SK-N-SH (cell line): Measurements from ENCODE around the gene CMA1. TPM values are rescaled to one million over a fixed set of nuclear protein-coding genes. Genes with fewer than 3 reads are reported as not detected.

ENCODE experiments used
- CTCF ChIA-PET: fragments of 300-600, 350-600 bp; formaldehyde crosslinking; extraction: SDS; loops from one replicate; lab custom pipeline; 2021; lab: Yijun Ruan, JAX
- POLR2A ChIA-PET: fragments of 350-600 bp; sonication (Branson Sonifier 250); formaldehyde crosslinking; extraction: SDS; loops from one replicate; lab custom pipeline; 2020; ENCODE audit warnings: antibody characterized with exemption, inconsistent platforms; lab: Yijun Ruan, JAX
- DNase-seq: peaks from one replicate; pipeline ENCODE4 v3.0.0; 2012
- H2AFZ ChIP-seq: fragments of 200-600 bp; sonication (generic); 2 replicates; pipeline ENCODE4 v1.8.1; 2016; ENCODE audit warnings: antibody characterized with exemption, mild to moderate bottlenecking, low read depth
- H3F3A ChIP-seq: fragments of 200-600 bp; sonication (generic); replicated peaks from 2 replicates; pipeline ENCODE3; 2016; ENCODE audit warnings: antibody characterized with exemption, mild to moderate bottlenecking; ENCODE audit not compliant: insufficient read depth
- H3K27ac ChIP-seq, 2 experiments: fragments of 200-500 bp in 1 of 2; fragments of 200-600 bp in 1 of 2; sonication (Bioruptor generic) in 1 of 2; sonication (generic), shearing (Covaris generic) in 1 of 2; 2 replicates each; pipeline versions ENCODE4 v1.5.1 to v1.6.1; 2014 to 2016; ENCODE audit warnings: low read depth in 2 of 2, inconsistent platforms in 1 of 2, low read length in 1 of 2, mild to moderate bottlenecking in 1 of 2, mixed read lengths in 1 of 2
- H3K27me3 ChIP-seq: fragments of 200-600 bp; sonication (generic), shearing (Covaris generic); 2 replicates; pipeline ENCODE4 v1.6.1; 2016; ENCODE audit warnings: mixed run types; ENCODE audit not compliant: insufficient read depth
- H3K36me3 ChIP-seq, 2 experiments: fragments of 200-500 bp in 1 of 2; fragments of 200-600 bp in 1 of 2; sonication (Bioruptor generic) in 1 of 2; sonication (generic) in 1 of 2; replicated peaks in 1 of 2; 2 replicates each; pipeline versions ENCODE3 to v1.5.1; 2014 to 2016; ENCODE audit warnings: low read length in 1 of 2, mild to moderate bottlenecking in 1 of 2; ENCODE audit not compliant: insufficient read depth in 2 of 2, control insufficient read depth in 1 of 2
- H3K4me1 ChIP-seq, 2 experiments: fragments of 200-500 bp in 1 of 2; fragments of 200-600 bp in 1 of 2; sonication (Bioruptor generic) in 1 of 2; sonication (generic), shearing (Covaris generic) in 1 of 2; 2 replicates each; pipeline versions ENCODE4 v1.5.1 to v1.6.1; 2014 to 2016; ENCODE audit warnings: low read depth in 1 of 2, low read length in 1 of 2, mixed run types in 1 of 2; ENCODE audit not compliant: insufficient read depth in 2 of 2, control insufficient read depth in 1 of 2
- H3K4me2 ChIP-seq: fragments of 200-600 bp; sonication (generic), shearing (Covaris generic); 2 replicates; pipeline ENCODE4 v1.6.1; 2017; ENCODE audit warnings: mixed run types
- H3K4me3 ChIP-seq, 2 experiments: fragments of 200-500 bp in 1 of 2; fragments of 200-600 bp in 1 of 2; sonication (Bioruptor generic) in 1 of 2; sonication (generic), shearing (Covaris generic) in 1 of 2; 2 replicates each; pipeline versions ENCODE4 v1.5.1 to v1.8.1; 2014 to 2016; ENCODE audit warnings: low read depth in 2 of 2, inconsistent platforms in 1 of 2, low read length in 1 of 2, mild to moderate bottlenecking in 1 of 2, mixed read lengths in 1 of 2, moderate library complexity in 1 of 2
- H3K79me2 ChIP-seq: fragments of 200-600 bp; sonication (generic); 2 replicates; pipeline ENCODE4 v1.8.1; 2017; ENCODE audit warnings: mild to moderate bottlenecking; ENCODE audit not compliant: insufficient read depth
- H3K9ac ChIP-seq: fragments of 200-600 bp; sonication (generic); 2 replicates; pipeline ENCODE4 v1.6.1; 2017; ENCODE audit warnings: mixed run types
- H3K9me2 ChIP-seq: fragments of 200-600 bp; sonication (generic); 2 replicates; pipeline ENCODE4 v1.6.1; 2017; ENCODE audit warnings: mixed run types
- H3K9me3 ChIP-seq: fragments of 200-600 bp; sonication (generic); 2 replicates; pipeline ENCODE4 v1.6.1; 2017; ENCODE audit warnings: mixed run types, mild to moderate bottlenecking, moderate library complexity
- H4K20me1 ChIP-seq: fragments of 200-600 bp; sonication (generic); 2 replicates; pipeline ENCODE4 v1.6.1; 2017; ENCODE audit warnings: mild to moderate bottlenecking, mixed run types; ENCODE audit not compliant: insufficient read depth
- ELF1 ChIP-seq: IDR thresholded peaks from 2 replicates; pipeline ENCODE4 v1.4.0; 2012
- EP300 ChIP-seq, 2 experiments: IDR thresholded peaks; 2 replicates each; pipeline versions ENCODE4 v1.4.0 to v1.6.1; 2012; ENCODE audit warnings: borderline replicate concordance in 1 of 2, low read depth in 1 of 2, low read length in 1 of 2
- EZH2phosphoT487 ChIP-seq: fragments of 200-600 bp; sonication (generic); IDR thresholded peaks from 2 replicates; pipeline ENCODE4 v1.6.1; 2017; ENCODE audit warnings: low read depth, mixed run types, mild to moderate bottlenecking, antibody characterized with exemption, moderate library complexity, borderline replicate concordance
- FOSL2 ChIP-seq: IDR thresholded peaks from 2 replicates; pipeline ENCODE4 v1.4.0; 2012; ENCODE audit warnings: low read depth, mild to moderate bottlenecking, moderate library complexity, borderline replicate concordance
- FOXJ3 ChIP-seq: sonication (generic); formaldehyde crosslinking; IDR thresholded peaks from 2 replicates; pipeline ENCODE4 v1.5.1; 2020; ENCODE audit warnings: mild to moderate bottlenecking, missing genetic modification reagents
- FOXM1 ChIP-seq: IDR thresholded peaks from 2 replicates; pipeline ENCODE4 v1.4.0; 2012; ENCODE audit warnings: low read depth, mild to moderate bottlenecking
- GABPA ChIP-seq: IDR thresholded peaks from 2 replicates; pipeline ENCODE4 v1.4.0; 2012; ENCODE audit warnings: low read depth, mild to moderate bottlenecking
- GATA2 ChIP-seq: sonication (generic); formaldehyde crosslinking; IDR thresholded peaks from 2 replicates; pipeline ENCODE4 v1.5.0; 2020; ENCODE audit warnings: mild to moderate bottlenecking, missing genetic modification reagents
- IRF3 ChIP-seq: fragments of 150-350 bp; IDR thresholded peaks from 2 replicates; pipeline ENCODE4 v1.6.1; 2016; ENCODE audit warnings: mild to moderate bottlenecking, low read depth, low read length
- JUND ChIP-seq: IDR thresholded peaks from 2 replicates; pipeline ENCODE4 v1.4.0; 2012
- MAX ChIP-seq: IDR thresholded peaks from 2 replicates; pipeline ENCODE4 v1.4.0; 2012; ENCODE audit warnings: low read depth
- MEF2A ChIP-seq: IDR thresholded peaks from 2 replicates; pipeline ENCODE4 v1.4.0; 2012; ENCODE audit warnings: low read depth, borderline replicate concordance
- MXI1 ChIP-seq: IDR thresholded peaks from 2 replicates; pipeline ENCODE4 v1.6.1; 2012; ENCODE audit warnings: mild to moderate bottlenecking, low read depth, low read length, improper control_type of control experiment
- NFIC ChIP-seq: IDR thresholded peaks from 2 replicates; pipeline ENCODE4 v1.4.0; 2012; ENCODE audit warnings: borderline replicate concordance
- NRF1 ChIP-seq: IDR thresholded peaks from 2 replicates; pipeline ENCODE4 v1.6.1; 2012; ENCODE audit warnings: low read depth, mild to moderate bottlenecking, low read length
- POLR2AphosphoS5 ChIP-seq: IDR thresholded peaks from 2 replicates; pipeline ENCODE4 v1.6.1; 2012; ENCODE audit warnings: low read depth, low read length
- RAD21 ChIP-seq: IDR thresholded peaks from 2 replicates; pipeline ENCODE4 v1.6.1; 2012; ENCODE audit warnings: mild to moderate bottlenecking, low read length
- RCOR1 ChIP-seq: fragments of 150-350 bp; IDR thresholded peaks from 2 replicates; pipeline ENCODE4 v1.6.1; 2017; ENCODE audit warnings: antibody characterized with exemption, low read length
- SIN3A ChIP-seq: IDR thresholded peaks from 2 replicates; pipeline ENCODE4 v1.6.1; 2012; ENCODE audit warnings: low read depth, mild to moderate bottlenecking, low read length, moderate library complexity, borderline replicate concordance
- SMC3 ChIP-seq: IDR thresholded peaks from 2 replicates; pipeline ENCODE4 v1.6.1; 2012; ENCODE audit warnings: low read depth, low read length, improper control_type of control experiment
- TAF1 ChIP-seq: IDR thresholded peaks from 2 replicates; pipeline ENCODE4 v1.6.1; 2012; ENCODE audit warnings: low read depth, mild to moderate bottlenecking, low read length, moderate library complexity, borderline replicate concordance
- TEAD4 ChIP-seq: IDR thresholded peaks from 2 replicates; pipeline ENCODE4 v1.4.0; 2012; ENCODE audit warnings: mild to moderate bottlenecking, borderline replicate concordance; ENCODE audit not compliant: insufficient read depth
- USF1 ChIP-seq: IDR thresholded peaks from 2 replicates; pipeline ENCODE4 v1.4.0; 2012; ENCODE audit warnings: low read depth, borderline replicate concordance
- USF2 ChIP-seq: fragments of 150-350 bp; IDR thresholded peaks from 2 replicates; pipeline ENCODE4 v1.6.1; 2017; ENCODE audit warnings: antibody characterized with exemption, low read length, low read depth, borderline replicate concordance
- YY1 ChIP-seq: IDR thresholded peaks from 2 replicates; pipeline ENCODE4 v1.4.0; 2012; ENCODE audit warnings: low read depth, mild to moderate bottlenecking
- WGBS: methylation state at CpG from one replicate; pipeline ENCODE4 v1.1.6; 2017; ENCODE audit warnings: low lambda C conversion rate; 5-methylcytosine and 5-hydroxymethylcytosine counted together
- polyA plus RNA-seq, 3 experiments: library from polyadenylated mRNA; depleted of rRNA; stranded (reverse); fragments of >200 nt; gene quantifications; 2 replicates each; pipeline ENCODE4 v1.2.3, GENCODE V29; 2012

Gene CMA1
- polyA plus RNA-seq, 1 of the 3 experiments (the other 2 are of a cell fraction): not detected

GRCh38 chr14:24475261-24475660, 32.8 kb downstream of the CMA1 start:
- ChIA-PET CTCF (interaction anchor here (1.5 kb wide), 1 partner anchor 142 kb away, joined by 4 read pairs; no protein-coding TSS in a partner anchor), POLR2A (no interaction called here)
- no peaks in the 10 kb centered on the region for H3K79me2 ChIP-seq
- no peak overlapping the region for H3K9ac ChIP-seq
- H2AFZ ChIP-seq: no peak overlapping the region
- H3F3A ChIP-seq: no peaks in the 10 kb centered on the region
- no peaks in the 10 kb centered on the region for H4K20me1 ChIP-seq
- H3K36me3 ChIP-seq: no peaks in the 10 kb centered on the region
- no peak overlapping the region for H3K4me2 ChIP-seq
- no peak overlapping the region for H3K27ac ChIP-seq
- peaks cover 0 to 3% of the 10 kb centered on the region in 2 experiments; a peak in 1 of 4 replicates for H3K4me1 ChIP-seq
- WGBS: 77% methylated on average over 4 of the region's 4 CpGs
- no peak for DNase-seq
- H3K4me3 ChIP-seq: no peak overlapping the region
- H3K9me3 ChIP-seq: no peaks in the 10 kb centered on the region
- H3K27me3 ChIP-seq: no peaks in the 10 kb centered on the region
- no peak for TF ChIP-seq RCOR1
- no peak for TF ChIP-seq FOSL2
- TF ChIP-seq SMC3: no peak
- TF ChIP-seq MAX: no peak
- TF ChIP-seq GATA2 (CRISPR knock-in tag): no peak
- no peak for TF ChIP-seq GABPA
- no peak for TF ChIP-seq EZH2phosphoT487
- no peak for TF ChIP-seq TAF1
- no peak for TF ChIP-seq EP300 (IDR thresholded peaks at IDR 0.05; ENCODE audit: borderline replicate concordance in 1 of 2, low read depth in 1 of 2, low read length in 1 of 2)
- TF ChIP-seq FOXJ3 (CRISPR knock-in tag): no peak
- no peak for TF ChIP-seq FOXM1
- TF ChIP-seq NRF1: no peak
- no peak for TF ChIP-seq ELF1
- TF ChIP-seq TEAD4: no peak
- no peak for TF ChIP-seq USF1
- no peak for TF ChIP-seq YY1
- TF ChIP-seq JUND: no peak
- no peak for TF ChIP-seq RAD21
- H3K9me2 ChIP-seq: no peaks in the 10 kb centered on the region

GRCh38 chr14:24473211-24473610, 34.9 kb downstream of the CMA1 start:
- no peaks in the 10 kb centered on the region for H3K9me2 ChIP-seq
- POLR2A ChIA-PET: no interaction called here
- DNase-seq: no peak
- H2AFZ ChIP-seq: no peak overlapping the region
- no peaks in the 10 kb centered on the region for H3K9me3 ChIP-seq
- H3K4me2 ChIP-seq: no peak overlapping the region
- no peaks in the 10 kb centered on the region for H4K20me1 ChIP-seq
- H3K79me2 ChIP-seq: no peaks in the 10 kb centered on the region
- no CpG with 5 or more reads among the region's 12 CpGs for WGBS
- TF ChIP-seq RAD21 (no peak), POLR2AphosphoS5 (no peak), USF2 (no peak), MXI1 (no peak), SMC3 (no peak), USF1 (no peak), IRF3 (no peak), FOXJ3 (CRISPR knock-in tag) (no peak), NFIC (no peak), FOXM1 (no peak), MEF2A (no peak), SIN3A (no peak)
- H3F3A ChIP-seq: no peaks in the 10 kb centered on the region
- H3K4me1 ChIP-seq: peaks cover 0 to 3% of the 10 kb centered on the region in 2 experiments; a peak in 1 of 4 replicates
- no peaks in the 10 kb centered on the region for H3K27me3 ChIP-seq
- H3K27ac ChIP-seq: no peak overlapping the region
- CTCF ChIA-PET: interaction anchor here (0.7 kb wide), 1 partner anchor 11 kb away, joined by 3 read pairs; no protein-coding TSS in a partner anchor
- H3K36me3 ChIP-seq: no peaks in the 10 kb centered on the region
- no peak overlapping the region for H3K9ac ChIP-seq
- no peak overlapping the region for H3K4me3 ChIP-seq
